GM18868 (cell line): Measurements from ENCODE around the gene TMEM190.
"Not testable (repeated sequence)": the region's sequence is repeated elsewhere in the genome, so short reads cannot be mapped to it uniquely, and the experiment has no call there.

Source experiments
- ATAC-seq: cut with Tn5 transposase; IDR thresholded peaks from one replicate; pipeline ENCODE4 v1.9.1; 2021; ENCODE audit warnings: mild to moderate bottlenecking, moderate library complexity; ENCODE audit not compliant: unreplicated experiment

TMEM190 gene

DNA sequence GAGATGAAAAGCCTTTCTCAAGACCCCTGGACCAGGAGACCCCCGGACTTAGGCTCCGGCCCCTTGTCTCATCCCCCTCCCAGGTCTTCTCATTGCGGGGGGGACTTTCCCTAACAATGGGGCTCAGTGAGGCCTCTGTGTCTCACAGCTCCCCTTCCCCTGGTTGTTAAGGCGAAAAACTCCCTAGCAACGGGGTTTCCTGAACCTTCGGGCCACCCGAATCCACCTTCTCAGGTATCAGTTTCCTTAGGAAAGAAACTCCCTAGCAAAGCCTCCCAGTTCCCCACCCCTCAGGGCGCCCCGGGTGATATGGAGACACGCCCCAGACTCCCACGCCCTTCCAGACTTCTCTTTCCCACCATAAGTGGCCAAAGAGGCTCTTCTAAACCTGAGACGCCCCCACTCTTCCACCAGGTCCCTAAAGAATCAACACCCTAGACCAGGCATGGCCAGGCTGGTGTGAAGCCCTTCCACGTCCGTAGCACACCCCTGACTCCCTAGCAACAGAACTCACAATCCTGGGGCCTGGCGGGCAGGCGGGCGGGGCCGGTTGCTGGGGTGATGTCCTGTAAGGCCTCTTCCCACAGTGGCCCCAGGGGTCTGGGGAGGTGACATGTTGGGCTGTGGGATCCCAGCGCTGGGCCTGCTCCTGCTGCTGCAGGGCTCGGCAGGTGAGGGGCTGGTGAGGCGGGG is at the start of gene TMEM190:
Gene TMEM190, plus strand, starts transcription at position 586 of the 693 bp plus-strand sequence. Its CDS starts 28 bp downstream, at position 614.
- ATAC-seq, result no peak

GRCh38 chr19:55328774-55329318 is 47.8 kb upstream of the TMEM190 start:
- not testable (repeated sequence) for ATAC-seq

DNA sequence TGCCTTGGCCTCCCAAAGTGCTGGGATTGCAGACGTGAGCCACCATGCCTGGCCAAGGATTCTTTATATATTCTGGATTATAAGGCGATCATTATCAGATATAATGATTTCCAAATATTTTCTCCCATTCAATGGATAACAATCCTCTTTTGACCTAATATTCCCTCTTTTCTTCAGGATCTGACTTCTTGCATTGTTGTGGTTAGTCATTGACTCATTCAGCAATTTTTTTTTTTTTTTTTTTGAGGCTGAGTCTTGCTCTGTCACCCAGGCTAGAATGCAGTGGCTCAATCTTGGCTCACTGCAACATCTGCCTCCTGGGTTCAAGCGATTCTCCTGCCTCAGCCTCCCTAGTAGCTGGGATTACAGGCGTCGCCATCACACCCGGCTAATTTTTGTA is 46.8 kb upstream of the TMEM190 start:
- ATAC-seq, result not testable (repeated sequence)

GRCh38 chr19:55333870-55334269 is 42.8 kb upstream of the TMEM190 start:
- no peak for ATAC-seq

GRCh38 chr19:55336101-55336500 is 40.5 kb upstream of the TMEM190 start:
- no peak for ATAC-seq

GRCh38 chr19:55339105-55339888 is 37.3 kb upstream of the TMEM190 start, which contains the start of gene KMT5C:
TSS of gene KMT5C (plus strand) at chr19:55339876. CDS start at chr19:55341937, 2,061 bp downstream.
- peak; percentile 83 for ATAC-seq

GRCh38 chr19:55339889-55340783 is 36.5 kb upstream of the TMEM190 start:
- ATAC-seq, result no peak

DNA sequence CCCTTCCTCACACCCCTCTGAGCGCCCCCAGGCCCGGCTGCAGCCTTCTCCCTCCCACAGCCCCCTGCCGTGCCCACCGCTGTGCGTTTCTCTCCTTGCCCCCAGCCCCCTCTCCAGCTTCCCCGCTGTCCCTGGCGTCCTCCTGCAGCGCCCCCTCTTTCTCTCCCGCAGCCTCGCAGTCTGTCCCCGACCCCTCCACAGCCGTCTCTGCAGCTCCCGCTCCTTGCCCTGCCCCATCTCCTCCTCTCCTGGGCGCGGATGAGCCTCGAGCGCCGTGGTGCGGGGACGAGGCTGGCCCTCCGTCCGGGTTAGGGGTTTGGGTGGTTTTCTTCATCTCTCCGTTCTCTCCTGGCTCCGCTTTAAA is 35.9 kb upstream of the TMEM190 start:
- ATAC-seq, result no peak

- no peak for ATAC-seq
These were observed 35.4 kb upstream of the TMEM190 start for GRCh38 chr19:55341171-55341588.

DNA sequence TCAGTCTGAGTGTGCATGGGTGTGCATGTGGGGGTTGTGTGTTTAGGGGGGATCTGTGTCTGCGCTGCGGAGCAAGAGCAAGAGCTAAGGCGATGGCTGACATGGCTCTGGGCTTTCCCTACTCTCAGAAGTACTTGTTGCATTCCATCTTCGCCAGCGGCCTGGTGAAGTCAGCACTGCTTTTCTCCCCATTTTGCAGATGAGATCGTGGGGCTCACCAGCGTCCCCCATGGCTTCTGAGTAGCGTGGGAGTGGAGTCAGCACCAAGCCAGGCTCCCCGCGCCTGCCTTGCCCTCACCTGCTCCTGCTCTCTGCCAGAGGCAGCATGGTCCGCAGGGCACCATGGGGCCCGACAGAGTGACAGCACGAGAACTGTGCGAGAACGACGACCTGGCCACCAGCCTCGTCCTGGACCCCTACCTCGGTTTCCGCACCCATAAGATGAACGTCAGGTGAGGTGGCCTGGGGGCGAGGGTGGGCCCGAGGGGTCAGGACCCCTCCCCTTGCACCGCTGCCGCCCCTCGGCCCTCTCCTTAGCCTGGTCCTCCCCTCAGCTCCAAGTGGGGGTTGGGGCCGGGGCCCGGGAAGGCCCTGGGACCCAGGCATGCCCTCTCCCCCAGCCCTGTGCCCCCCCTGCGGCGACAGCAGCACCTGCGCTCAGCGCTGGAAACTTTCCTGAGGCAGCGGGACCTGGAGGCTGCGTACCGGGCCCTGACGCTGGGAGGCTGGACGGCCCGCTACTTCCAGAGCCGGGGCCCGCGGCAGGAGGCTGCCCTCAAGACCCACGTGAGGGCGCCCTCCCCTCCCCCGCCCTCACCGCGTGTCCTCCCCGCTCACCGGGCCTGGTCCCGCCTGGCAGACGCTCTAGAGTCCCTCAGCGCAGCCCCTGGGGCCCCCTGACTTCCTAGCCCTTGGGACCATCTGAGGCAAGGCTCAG is 34.8 kb upstream of the TMEM190 start:
- ATAC-seq, result no peak

- no peak for ATAC-seq
These were observed 32.2 kb upstream of the TMEM190 start for GRCh38 chr19:55344444-55344843.

DNA sequence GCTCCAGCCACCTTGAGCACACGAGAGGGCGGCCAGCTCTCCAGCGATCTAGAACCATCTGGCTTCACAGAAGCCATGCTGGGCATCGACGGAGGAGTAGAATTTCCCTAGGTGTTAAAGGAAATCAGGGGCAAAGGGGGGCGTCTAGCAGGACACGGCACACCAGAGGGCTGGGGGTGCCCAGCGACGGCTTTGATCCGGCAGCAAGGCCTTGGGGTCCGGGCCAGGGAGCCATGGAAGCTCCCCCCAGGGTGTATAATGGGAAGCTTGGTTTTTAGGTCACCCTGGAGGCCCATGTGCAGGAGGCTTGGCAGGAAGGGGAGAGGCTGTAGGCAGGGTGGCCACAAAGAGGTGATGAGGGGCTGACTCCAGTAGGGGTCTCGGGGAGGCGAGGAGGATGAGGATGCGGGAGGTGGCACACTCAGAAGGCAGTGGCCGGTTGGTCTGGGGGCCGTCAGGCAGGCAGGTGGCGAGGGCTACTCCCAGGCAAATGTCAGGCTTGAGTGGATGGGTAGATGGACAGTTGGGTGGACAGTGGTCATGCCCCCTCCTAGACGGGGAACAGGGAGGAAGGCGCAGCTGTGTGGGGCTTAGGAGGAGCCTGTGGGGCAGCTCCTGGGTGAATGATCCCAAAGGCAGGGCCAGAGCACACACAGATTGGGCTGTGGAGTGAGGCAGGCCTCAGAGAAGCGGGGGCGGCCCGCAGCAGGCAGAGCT is 31.4 kb upstream of the TMEM190 start:
- no peak for ATAC-seq

DNA sequence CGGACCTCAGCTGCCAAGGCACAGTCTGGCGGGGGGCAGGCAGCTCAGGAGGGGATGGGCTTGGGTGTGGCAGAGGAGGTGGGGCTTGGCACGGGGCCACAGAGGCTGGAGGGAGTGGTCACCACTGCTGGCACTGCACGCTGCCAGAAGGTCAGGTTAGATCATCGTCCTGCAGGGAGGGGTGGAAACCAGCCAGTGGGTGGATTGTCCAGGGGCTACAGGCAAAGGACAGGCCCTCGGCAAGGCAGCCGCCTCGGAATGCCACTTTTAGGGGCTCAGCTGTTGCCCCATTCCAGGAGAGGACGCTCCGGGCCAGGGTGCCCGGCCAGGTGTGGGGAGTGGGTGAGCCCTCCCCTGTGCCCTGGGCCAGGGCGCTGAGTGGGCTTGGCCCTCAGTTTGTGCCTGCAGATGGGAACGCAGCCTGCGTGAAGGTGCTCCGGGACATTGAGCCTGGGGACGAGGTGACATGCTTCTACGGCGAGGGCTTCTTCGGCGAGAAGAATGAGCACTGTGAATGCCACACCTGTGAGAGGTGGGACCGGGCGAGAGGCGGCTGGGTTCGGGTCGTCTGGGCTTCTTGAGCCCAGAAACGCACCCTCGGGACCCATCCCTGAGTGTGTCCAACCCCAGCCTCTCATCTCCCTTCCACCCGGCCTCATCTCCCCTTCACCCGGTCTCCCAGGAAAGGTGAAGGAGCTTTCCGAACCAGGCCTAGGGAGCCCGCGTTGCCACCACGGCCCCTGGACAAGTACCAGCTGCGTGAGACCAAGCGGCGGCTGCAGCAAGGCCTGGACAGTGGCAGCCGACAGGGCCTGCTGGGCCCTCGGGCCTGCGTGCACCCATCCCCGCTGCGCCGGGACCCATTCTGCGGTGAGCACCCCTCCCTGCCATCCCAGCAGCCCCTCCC is 30.6 kb upstream of the TMEM190 start:
- ATAC-seq, result no peak

DNA sequence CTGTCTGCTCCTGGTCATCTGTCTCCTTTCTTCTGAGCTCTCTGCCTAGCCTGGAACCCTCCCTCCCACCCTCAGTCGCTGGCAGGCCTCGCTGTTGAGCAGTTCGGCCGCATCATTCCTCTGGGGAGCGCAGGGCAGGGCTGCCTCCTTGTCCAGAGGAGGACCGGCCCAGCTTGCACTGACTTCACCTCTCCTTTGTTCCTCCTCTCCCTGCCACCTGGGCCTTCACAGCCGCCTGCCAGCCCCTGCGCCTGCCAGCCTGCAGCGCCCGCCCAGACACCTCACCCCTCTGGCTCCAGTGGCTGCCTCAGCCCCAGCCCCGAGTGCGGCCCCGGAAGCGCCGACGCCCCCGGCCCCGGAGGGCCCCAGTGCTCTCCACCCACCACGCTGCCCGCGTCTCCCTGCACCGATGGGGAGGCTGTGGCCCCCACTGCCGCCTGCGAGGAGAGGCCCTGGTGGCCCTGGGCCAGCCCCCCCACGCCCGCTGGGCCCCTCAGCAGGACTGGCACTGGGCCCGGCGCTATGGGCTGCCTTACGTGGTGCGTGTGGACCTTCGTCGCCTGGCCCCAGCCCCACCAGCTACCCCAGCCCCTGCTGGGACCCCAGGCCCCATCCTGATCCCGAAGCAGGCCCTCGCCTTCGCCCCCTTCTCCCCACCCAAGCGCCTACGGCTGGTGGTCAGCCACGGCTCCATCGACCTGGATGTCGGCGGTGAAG is 29.7 kb upstream of the TMEM190 start:
- no peak for ATAC-seq

- ATAC-seq, result no peak
These were observed 29.1 kb upstream of the TMEM190 start for GRCh38 chr19:55347442-55348009.

DNA sequence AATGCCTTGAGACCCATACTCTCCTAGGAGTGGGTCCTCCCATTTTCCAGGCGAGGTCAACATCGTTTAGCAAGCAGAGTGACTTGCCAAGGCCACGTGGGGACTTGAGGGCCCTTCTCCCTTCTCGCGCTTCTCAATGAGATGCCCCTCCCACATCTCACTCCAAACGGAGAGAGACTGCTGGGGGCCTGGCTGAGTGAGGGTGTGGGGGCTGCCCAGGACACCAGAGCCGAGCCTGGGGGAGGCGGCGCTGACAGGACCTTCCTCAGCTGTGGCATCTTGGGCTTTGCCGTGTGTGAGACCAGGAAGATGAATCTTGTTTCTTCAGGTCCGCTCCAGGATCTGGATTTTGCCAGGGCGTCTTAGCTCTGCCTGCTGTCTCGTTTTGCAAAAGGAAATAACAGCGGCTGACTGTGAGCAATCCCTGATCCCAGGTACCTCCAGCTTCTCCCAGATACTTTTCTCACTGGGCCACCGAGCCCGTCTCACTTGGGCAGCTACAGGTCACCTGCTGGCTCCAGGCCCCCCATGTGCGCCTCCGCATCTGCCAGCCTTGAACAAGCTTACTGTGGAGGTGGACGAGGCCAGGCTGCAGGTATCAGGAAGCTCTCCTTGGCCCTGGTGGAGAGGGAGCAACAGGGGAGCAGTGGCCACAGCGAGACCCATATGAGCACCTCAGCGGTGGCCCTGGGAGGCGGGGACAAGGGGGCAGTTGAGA is 28.1 kb upstream of the TMEM190 start:
- ATAC-seq, result no peak
